ELR (cell line): ENCODE measurements around the gene OLFML1.

Experiments used
- DNase-seq: peaks from one replicate; pipeline ENCODE4 v3.0.0-alpha.2; 2015; ENCODE audit warnings: low read depth

The OLFML1 gene

DNA sequence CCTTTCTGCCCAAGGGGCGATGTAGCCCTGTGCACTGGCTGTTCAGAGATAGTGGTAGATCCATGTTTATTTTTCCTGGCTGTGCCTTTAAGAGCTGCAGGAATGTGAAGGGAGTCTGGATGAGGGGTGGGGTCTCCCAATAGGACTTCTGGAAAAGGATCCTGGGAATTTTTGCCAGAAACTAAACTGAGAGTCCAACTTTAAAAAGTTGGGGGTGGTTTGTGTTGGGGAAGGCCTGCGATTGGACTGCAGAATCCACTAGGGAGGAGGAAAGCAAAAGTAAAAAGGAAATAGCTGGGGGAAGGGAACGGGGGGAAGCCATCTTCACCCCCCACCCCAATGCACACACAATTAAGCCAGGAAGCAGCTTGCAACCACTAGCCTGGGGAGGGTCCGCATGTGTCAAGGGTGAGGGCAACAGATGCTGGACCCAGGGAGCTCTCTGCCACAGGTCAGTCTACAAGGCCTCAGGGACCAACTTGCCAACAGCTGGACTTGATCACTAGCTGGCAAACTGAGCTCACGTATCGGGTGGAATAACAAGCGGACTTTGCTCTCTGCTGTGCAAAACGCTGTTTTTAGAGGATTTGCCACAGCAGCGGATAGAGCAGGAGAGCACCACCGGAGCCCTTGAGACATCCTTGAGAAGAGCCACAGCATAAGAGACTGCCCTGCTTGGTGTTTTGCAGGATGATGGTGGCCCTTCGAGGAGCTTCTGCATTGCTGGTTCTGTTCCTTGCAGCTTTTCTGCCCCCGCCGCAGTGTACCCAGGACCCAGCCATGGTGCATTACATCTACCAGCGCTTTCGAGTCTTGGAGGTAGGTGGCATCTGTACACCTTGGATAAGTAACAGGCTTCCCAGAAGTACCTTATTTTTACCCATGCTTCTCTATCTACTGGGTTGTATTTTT is at the start of gene OLFML1:
Gene OLFML1, plus strand, starts transcription at position 321 of the 912 bp plus-strand sequence. Its CDS starts 370 bp downstream, at position 691.
- no peak for DNase-seq

DNA sequence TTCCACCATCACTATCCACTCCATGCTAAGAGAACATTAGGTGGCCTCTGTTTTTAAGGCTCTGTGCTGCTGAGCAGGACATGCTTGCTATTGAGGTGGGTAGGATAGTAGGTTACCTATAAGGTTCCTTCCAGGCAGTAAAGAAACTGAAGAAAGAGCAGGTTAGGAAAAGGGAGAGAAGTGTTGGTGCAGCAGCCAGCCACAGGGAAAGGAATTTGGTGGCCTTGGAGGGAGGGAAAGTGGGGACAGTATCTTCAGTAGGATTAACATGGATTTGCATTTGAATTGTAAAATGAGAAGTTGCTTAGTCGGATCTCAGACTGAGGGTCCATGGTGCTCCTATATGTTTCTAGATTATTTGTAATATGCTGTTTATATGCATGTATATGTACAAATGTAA is 49.2 kb upstream of the OLFML1 start:
- no peak for DNase-seq

DNA sequence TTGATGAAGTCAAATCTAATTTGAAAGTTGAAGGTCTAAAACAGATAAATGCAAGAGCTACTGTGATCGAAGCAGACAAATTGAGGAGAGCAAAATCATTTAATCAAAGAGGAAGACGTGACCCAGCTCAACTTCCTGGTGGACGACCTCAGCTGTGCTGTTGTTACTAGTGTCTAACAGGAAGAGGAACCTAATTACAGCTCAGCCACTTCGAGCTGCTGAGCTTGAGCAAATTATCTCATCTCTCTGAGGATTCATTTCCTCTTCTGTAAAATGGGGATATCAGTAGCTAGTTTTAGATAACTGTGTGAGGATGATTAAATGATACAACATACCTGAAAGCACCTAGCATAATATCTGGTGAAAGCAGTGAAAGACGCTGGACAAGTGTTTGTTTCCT is 48.6 kb upstream of the OLFML1 start:
- no peak for DNase-seq

DNA sequence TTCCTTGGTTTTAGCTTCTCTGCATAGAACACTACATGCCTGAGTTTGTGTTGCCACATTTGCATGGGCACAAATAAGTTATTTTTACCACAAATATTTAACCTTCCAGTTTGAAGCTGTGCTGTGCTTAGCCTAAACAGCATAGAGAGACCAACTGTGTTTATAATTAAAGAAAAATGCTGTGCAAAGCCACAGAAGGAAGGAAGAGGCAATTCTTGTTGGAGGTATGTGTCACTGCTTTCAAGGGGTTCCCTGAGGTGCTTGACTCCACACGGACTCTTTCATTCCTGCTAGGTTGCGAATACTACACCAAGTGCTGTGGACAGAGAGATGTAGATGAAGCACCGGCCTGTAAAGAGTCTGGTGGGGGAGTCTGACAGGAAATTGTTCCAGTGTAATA is 47.6 kb upstream of the OLFML1 start:
- DNase-seq, result peak; percentile 34

DNA sequence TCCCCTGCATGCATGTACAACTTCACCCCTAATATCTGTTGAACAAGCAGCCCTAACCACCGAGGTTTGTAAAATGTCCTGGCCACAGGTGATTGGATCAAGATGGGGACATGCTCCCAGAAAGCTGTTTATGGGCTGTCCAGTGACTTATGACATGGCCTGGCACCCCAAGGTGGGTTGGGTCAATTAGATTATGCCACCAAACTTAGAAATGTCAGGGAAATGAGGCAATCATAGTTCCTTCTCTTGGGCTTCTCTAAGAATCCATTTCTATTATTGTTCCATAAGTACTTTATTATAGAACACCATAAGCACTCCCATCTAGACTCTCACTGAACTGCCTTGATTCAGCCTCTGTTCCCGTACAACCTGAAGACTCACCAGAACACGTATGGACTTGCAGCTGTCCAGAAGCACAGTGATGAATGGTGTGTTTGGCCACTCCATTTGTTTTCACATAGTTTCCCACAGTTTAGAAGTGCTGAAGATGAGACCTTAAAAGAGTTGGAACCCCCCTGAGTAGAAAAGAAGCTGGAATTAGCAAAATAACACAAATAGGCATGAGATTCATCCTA is 45.5 kb upstream of the OLFML1 start:
- DNase-seq, result no peak

DNA sequence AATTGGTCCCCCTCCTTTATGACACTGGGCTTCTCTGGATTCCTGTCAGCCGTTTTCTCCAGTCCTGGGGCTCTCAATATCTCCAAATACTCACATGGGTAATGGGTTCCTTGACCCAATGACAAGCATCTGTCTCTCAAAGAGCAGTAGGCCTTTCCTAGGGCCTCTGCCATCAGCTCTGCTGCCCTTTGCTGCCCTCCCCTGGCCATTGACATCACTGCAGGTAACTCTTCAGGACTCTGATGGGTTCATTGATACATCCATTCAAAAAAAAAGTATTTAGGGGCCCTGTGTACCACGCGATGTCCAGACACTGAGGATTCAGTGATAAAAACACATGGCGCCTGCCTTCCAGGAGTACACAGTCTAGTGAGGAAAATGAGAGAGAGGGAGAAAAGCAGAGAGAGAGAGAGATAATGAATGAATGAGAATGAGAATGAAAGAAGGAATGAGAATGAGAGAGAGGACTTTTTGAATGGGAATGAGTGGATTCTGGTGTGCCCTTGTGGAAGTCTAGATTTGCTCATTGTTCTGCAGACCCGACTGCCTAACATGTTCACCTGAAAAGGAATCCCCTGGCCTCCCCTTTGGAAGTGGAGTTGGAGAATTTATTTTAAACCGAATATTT is 42.6 kb upstream of the OLFML1 start:
- DNase-seq, result peak; percentile 62

DNA sequence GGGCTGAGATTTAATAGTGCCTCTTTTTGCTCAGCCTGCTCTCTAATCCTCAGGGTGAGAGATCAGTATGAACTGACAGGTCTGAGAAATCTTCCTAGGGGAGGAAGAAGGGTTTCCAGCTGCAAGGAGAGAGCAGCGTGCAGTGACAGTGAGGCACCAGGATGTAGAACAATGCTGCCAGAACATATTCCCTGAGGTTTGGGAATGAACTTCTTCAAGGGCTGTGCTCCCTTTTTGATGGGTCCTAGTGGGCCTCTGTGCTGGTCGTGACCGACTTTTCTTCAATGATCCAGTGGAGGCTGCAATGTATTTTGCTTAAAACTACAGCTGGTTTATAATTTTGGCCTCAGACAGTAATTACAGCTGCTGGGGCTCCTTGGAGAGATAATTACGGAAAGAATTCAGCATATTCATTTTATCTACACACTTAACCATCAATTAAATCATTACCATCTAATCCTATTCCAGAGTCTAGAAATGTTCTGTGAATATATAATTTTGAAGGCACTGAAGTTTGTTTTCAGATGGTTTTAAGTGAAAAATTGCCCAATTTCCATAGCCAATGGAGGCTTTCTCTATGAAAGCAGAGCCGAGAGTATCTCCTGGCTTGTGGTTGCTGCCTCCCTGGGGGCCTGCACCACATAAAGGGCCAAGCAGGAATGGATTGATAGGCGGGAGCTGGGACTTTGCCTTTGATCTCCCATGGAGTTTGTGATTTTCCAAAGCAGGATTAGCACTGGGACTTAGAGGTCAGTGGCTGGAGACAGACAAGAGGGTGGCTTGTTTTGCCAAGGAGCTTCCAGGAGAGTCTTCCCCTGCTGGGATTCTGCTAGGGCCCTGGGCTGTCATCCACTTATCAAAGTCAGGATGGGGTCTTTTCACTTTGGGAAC is 41.0 kb upstream of the OLFML1 start:
- DNase-seq, result no peak

DNA sequence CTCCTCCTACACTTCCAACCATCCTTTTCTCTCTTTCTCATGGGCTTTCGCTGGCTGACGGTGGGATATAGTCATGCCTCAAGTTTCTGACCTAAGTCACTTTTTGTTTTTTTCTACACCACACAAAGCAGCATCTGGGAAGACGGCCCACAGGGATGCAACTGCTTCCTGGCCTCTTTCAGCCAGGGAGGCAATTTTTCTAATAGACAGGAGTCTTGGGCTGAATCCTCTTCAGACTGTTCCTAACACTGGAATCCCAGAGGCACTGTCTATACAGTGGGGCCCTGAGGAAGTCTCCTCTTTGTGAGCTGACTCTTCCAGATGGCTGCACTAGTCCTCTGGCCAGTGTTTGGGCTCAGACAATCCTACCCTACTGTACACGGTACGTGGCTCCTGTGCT is 39.7 kb upstream of the OLFML1 start:
- DNase-seq, result no peak

DNA sequence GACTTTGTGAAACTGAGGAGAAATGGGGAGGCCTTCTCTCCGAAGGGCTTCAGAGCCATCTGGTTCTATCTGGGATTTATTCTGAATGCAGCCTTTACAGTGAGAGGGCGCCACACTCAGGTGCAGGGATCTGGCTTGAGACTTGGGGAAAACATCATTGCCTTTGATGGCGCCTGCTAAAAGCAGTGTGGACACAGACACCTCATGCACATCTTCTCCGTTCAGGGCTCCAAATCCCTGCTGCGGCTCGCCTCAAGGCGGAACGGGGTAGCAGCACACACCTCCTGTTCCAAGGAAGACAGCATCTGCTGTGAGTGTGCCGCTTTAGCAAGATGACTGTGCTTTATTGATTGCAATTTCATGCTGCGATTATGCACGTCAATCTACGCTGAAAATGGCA is 37.1 kb upstream of the OLFML1 start:
- no peak for DNase-seq

DNA sequence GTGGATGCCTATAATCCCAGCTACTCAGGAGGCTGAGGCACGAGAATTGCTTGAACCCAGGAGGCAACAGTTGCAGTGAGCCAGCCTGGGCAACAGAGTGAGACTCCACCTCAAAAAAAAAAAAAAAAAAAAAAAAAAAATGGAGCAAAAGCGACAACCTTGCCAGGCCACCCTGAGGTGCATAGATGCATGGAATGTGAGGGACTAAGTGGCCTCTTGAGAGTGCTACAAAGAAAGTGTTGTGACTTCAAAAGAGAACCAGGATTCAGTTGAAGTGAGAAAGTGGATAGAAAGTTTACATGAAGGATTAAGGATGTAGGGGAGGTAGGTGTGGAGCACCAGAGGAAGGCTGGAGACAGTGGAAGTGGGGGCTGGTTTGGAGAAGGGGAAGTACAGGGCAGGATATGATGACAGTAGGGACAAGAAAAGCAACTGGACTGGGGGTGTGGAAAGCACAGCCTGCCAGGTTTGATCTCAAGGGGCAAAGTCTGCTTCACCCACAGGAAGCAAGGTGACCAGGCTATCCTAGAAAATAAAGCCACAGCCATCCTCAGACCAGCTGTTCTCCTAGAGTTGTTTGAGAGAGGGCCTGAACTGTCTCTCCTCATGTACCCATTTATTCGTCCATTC is 36.0 kb upstream of the OLFML1 start:
- DNase-seq, result no peak

DNA sequence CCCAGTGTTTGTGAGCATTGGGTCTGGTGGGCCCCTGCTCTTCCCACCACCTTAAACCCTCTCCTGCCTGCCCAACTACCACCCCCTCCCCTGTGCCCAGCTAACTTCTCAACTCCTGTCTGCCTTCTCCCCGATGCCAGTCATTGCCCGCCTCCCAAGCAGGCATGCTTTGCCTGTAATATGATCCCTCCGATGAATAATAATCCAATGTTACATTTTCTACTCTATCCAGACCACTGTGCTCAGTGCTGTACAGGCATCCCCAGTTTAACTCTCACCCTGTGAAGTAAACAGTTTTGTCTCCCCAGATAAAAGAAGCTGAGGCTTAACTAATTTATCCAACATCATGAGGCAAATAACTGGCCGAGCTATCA is 35.5 kb upstream of the OLFML1 start:
- DNase-seq, result no peak

DNA sequence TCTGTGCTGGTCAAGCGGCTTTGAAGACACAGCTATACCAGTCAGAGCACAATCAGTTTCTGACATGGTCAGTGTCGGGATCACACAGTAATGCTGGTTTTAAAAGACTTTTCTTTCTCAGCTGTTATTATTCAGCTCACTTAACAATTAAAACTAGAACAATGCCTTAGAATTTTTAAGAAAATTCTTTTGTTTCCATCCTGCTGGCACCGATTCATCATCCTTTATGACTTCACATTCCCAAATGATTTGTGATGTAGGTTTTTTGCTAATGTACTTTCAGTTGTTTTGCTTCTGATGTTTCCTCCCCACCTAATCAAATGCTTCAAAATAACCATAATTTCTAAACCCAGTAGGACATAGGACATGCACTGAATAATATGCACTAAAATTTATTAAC is 34.5 kb upstream of the OLFML1 start:
- no peak for DNase-seq

DNA sequence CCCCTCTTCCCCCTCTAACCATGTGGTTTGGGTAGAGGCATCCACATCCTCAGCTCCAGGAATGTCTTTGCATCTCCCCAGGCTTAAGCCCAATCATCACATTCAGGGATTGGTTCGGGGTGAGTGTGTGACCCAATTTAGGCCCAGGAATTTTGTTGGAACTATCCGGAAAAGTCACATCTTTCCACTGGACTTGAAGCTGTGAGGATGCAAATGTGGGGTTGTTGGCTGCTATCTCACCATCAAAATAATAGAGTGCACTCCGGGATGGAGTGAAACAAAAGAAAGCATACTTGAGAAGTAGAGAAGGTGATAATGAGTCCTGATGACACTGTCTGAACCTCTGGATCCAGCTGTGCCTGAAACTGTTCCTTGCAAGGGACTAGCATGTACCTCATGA is 33.8 kb upstream of the OLFML1 start:
- no peak for DNase-seq

DNA sequence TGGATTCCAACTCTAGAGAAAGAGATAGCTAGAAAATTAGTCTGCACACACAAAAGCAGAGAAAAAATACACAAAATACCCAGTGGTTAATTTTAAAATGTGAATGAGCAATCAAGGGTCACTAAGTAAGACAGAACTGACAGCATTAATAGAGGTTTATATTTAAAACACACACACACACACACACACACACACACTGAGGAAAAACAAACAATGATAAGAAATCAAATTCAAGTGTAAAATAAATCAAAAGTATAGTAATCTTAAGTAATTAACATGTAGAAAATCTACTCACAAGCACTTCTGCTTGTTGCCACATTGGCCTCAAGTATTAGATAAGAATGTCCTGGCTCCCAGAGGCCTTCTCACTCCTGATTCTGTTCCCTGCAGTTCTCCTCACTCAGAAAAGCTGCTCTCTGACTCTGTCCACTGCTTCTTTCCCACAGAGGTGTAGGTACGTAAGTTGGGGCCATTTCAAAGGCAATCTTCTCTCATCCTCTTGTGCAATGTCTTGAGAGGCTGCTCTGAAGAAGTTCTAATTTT is 33.3 kb upstream of the OLFML1 start:
- DNase-seq, result no peak

DNA sequence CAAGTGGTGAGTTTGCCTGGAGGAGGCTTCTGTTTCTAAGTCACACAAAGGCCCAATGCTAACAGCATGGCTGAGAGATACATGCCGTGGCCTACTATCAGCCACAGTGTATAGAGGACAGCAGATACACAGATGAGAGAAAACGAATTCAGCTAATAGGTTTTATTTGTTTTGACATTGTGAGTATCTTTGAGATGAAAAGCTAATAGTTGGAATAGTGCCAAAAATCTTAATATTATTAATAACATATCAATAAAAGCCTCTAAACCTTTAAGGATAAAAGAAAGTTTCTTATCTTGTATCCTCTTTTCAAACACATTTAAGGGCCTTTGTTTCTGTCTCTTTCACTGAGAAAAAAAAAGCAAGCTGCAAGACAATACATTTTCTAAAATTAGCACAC is 30.5 kb upstream of the OLFML1 start:
- no peak for DNase-seq

DNA sequence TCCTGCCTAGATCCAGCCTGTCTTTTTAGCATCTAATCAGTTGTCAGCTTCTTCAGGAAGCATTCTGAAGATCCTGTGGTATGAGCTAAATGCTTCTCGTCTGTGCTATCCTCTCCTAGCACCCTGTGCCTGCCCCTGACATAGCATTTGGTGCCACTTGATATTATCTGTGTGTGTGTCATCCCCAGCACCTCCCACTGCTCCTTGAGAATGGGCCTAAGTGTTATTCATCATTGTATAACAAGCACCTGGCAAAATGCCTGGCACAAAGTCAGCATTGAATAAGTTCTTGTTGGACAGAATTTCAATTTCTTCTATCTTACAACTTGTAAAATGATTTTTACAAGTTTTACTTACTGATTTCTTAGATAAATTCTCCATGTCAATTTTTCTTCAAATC is 28.1 kb upstream of the OLFML1 start:
- peak; percentile 57 for DNase-seq

DNA sequence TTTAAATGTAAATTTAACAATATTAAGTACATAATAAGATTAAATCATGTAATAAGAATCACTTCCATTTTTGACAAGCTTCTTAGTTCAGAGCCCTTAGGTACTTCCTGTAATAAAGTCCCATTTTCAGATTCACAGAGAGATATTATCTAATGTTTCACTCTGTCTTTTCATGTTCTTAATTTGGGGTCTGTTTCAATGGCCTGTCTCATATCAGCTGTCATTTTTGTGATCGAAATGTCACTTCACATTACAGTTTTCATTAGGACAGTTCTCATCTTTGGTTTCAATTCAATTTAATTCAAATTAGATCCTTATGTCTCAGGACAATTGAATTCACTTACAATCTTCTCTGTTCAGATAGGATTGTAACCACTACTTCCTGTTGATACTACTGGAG is 22.6 kb upstream of the OLFML1 start:
- DNase-seq, result no peak

DNA sequence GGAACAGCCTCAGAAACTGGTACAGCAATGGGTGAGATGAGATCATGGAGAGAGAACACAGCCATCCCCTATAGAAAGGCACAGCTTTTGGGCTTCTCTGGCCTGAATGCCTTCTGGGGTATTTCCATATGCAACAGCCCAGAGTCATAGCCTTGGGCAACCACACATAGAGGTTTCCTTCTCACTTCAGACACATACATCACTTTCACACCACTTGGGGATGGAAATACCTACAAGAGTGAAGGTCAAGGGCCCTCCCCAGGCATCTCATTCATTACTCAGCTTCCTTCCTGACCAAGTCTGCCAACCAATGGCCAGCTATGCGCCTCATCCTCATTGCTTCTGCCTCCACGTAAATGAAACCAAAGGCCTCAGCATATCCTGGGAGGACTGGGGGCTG is 17.7 kb upstream of the OLFML1 start:
- DNase-seq, result peak; percentile 38

DNA sequence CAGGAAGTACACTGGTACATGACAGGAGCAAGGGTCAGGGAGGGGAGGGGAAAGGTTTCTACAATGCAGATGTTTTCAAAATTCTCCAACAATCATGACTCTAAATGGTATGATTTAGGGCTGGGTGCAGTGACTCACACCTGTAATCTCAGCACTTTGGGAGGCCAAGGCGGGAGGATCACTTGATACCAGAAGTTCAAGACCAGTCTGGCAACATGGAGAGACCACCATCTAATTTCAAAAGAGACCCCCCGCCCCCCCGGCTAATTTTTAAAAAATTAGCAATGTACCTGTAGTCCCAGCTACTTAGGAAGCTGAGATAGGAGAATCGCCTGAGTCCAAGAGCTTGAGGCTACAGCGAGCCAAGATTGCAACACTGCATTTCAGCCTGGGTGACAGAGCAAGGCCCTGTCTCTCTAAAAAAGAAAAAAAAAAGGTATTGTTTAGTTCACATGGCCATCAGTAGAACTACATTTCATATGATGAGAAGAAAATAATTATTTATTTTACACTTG is 15.9 kb upstream of the OLFML1 start:
- DNase-seq, result no peak

DNA sequence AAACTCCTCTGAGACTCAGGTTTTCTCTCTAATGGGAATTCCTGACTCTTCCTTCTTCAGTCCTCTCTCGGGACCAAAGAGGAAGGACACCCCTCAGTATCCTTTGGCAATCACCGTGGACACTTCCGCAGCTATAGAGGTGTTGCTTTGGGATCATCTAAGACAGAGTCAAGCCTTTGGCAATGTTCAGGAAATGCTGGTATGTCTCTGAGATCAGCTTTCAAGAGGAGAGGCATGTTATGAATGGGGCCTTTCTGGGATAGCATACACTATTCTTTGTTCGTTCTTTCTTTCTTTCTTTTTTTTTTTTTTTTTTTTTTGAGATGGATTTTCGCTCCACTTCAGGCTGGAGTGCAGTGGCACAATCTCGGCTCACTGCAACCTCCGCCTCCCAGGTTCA is 14.2 kb upstream of the OLFML1 start:
- DNase-seq, result no peak

DNA sequence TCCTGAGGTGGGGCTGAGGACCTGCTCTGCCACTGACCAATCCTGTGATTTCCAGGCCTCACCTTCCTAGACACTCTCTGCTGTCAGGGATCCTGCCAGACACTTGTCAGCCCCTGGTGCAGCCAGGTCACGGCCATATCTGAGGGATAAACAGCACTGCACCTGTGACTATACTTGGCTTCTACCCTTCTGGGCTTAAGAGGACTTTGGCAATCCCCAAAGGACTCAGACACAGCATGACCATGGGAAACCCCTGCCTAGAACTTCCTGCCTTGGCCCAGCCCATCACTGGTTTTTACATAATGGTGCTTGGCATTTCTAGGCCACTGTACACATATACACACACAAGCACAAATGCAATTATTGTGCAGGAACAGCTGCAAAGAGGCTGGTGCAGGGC is 11.6 kb upstream of the OLFML1 start:
- no peak for DNase-seq
